Left ventricle myocardium inferior (tissue), 1 donor: ENCODE results near the gene FAM171A1. TPM values are rescaled to one million over a fixed set of nuclear protein-coding genes. Genes with fewer than 3 reads are reported as not detected.
"Not testable (repeated sequence)": the region's sequence is repeated elsewhere in the genome, so short reads cannot be mapped to it uniquely, and the experiment has no call there.

Source experiments
- DNase-seq: peaks from one replicate; pipeline ENCODE4 v3.0.0-alpha.2; 2020
- H3K27ac ChIP-seq: fragments of 200-600 bp; replicated peaks from 2 replicates; pipeline ENCODE4 v1.8.0; 2021
- H3K27me3 ChIP-seq: fragments of 200-600 bp; 2 replicates; pipeline ENCODE4 v1.8.0; 2021; ENCODE audit warnings: low read depth
- H3K36me3 ChIP-seq: fragments of 200-600 bp; 2 replicates; pipeline ENCODE4 v1.8.0; 2021
- H3K4me1 ChIP-seq: fragments of 200-600 bp; 2 replicates; pipeline ENCODE4 v1.8.0; 2021
- H3K4me3 ChIP-seq: fragments of 200-600 bp; 2 replicates; pipeline ENCODE4 v1.8.0; 2021; ENCODE audit warnings: mild to moderate bottlenecking, moderate library complexity
- H3K9me3 ChIP-seq: fragments of 200-600 bp; replicated peaks from 2 replicates; pipeline ENCODE4 v1.8.0; 2021
- intact Hi-C: fragments of 100-400 bp; cut with micrococcal nuclease; formaldehyde crosslinking; loops from one replicate; pipeline ENCODE4 v1.11.0; 2022
- total RNA-seq: library from RNA; stranded (reverse); fragmentation: NEBNext Ultra II Directional; extraction: Animal tissue kit (Norgen Biotek cat#: 25700); gene quantifications from one replicate; pipeline ENCODE4 v1.2.1, GENCODE V29; 2021
- TF ChIP-seq, protein P1 (sequence below): fragments of 200-600 bp; IDR thresholded peaks from 2 replicates; pipeline ENCODE4 v1.8.0; 2021; ENCODE audit warnings: antibody characterized with exemption, mild to moderate bottlenecking, borderline replicate concordance
- donor health status: DM: no; HTN: yes; CAD: no; lungs with severe emphysema.

Gene FAM171A1
- total RNA-seq, 1 donor from 2014 or later, result 8.3 TPM

DNA sequence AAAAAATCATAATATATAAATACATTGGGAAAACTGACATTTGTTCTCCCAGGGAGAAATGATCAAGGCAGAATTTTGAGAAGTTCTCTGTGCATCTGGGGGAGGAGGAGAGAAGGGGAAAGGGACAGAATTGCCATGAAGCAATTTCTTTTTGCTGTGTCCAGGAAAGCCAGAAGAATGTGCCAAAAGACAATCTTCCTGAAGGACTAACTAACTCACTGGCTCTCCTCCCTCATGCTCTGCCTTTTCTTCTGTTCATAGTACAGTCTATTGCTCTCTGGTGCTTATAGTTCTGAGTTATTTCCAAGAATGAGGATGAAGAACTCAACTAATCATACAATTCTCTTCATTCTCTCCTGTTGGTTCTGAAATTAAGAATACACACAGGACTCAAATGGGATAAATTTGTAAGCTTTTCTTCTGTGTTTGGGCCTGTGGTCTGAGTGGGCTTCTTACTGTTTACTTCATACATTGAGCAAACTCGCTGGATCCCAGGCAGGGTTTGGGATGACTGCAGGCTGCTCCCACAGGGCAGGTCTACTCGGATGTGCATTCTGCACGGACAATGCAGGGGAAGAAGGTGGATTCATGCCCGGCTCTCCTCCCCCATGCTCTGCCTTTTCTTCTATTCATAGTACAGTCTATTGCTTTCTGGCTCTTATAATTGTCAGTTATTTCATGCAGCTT is 22.2 kb upstream of the FAM171A1 start:
- H3K36me3 ChIP-seq, result no peaks in the 10 kb centered on the region
- H3K27me3 ChIP-seq, result no peaks in the 10 kb centered on the region
- H3K9me3 ChIP-seq, result no peaks in the 10 kb centered on the region
- TF ChIP-seq, protein P1, sequence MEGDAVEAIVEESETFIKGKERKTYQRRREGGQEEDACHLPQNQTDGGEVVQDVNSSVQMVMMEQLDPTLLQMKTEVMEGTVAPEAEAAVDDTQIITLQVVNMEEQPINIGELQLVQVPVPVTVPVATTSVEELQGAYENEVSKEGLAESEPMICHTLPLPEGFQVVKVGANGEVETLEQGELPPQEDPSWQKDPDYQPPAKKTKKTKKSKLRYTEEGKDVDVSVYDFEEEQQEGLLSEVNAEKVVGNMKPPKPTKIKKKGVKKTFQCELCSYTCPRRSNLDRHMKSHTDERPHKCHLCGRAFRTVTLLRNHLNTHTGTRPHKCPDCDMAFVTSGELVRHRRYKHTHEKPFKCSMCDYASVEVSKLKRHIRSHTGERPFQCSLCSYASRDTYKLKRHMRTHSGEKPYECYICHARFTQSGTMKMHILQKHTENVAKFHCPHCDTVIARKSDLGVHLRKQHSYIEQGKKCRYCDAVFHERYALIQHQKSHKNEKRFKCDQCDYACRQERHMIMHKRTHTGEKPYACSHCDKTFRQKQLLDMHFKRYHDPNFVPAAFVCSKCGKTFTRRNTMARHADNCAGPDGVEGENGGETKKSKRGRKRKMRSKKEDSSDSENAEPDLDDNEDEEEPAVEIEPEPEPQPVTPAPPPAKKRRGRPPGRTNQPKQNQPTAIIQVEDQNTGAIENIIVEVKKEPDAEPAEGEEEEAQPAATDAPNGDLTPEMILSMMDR, result no peak
- DNase-seq, result no peak
- no peak overlapping the region for H3K4me3 ChIP-seq
- intact Hi-C loops, result no loop called here
- H3K4me1 ChIP-seq, result no peaks in the 10 kb centered on the region
- H3K27ac ChIP-seq, result no peak overlapping the region

DNA sequence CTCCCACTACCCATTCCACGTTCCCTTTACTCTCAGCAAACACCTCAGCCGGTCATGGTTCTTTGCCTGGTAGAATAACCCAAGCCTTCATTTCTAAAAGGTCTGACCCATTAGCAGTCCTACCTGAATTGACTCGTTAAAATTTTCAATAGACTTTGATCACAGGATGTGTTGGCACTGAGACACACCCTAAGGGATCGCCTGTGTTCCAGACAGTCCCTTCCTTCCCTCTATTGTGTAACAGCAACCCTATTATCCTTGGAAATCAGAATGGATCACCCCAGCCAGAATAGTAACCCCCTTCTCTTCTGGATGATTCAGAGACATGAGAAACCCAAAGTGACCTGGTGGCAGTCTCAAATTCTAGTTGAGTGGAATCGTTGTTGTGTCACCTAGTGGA is 20.4 kb upstream of the FAM171A1 start:
- Histone ChIP-seq H3K27me3 (no peaks in the 10 kb centered on the region), H3K27ac (no peak overlapping the region), H3K9me3 (no peaks in the 10 kb centered on the region), H3K4me3 (no peak overlapping the region), H3K4me1 (peaks cover 8% of the 10 kb centered on the region), H3K36me3 (no peaks in the 10 kb centered on the region)
- TF ChIP-seq, protein P1, result no peak
- DNase-seq, result no peak
- intact Hi-C loops, result no loop called here

DNA sequence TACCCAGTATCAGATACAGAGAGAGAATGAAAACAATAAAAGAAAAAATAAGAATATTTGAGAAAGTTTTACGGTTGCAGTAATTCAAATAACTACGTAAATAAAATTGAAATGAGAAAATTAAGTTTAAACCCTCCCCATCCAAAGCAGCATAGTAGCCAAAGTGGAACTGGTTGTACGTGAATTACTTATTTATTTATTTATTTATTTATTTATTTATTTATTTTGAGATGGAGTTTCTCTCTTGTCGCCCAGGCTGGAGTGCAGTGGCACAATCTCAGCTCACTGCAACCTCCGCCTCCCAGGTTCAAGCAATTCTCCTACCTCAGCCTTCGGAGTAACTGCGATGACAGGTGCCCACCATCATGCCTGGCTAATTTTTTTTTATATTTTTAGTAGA is 17.1 kb upstream of the FAM171A1 start:
- H3K27me3 ChIP-seq, result peaks cover 12% of the 10 kb centered on the region
- H3K4me1 ChIP-seq, H3K27ac ChIP-seq, H3K9me3 ChIP-seq, DNase-seq, H3K4me3 ChIP-seq, intact Hi-C loops, H3K36me3 ChIP-seq: not testable (repeated sequence)

DNA sequence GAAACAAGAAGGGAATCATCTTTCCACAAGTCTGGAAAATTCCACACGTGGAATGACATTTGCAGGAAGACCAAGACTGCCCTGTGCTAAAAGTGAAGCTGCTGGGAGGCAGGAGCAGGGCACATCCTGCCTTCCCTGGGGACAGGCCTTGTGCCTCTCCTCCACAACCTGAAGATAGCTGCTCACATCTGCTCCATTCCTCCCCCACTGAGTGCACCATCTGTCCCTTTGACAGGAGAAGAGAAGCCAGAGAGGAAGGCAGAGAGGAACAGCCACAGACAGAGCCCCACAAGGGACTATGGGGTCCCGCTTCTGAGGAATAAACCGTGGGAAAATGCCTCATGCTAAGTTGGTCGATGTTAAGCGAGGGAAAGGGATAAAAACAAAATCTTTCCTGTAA is 15.9 kb upstream of the FAM171A1 start:
- Histone ChIP-seq H3K9me3 (no peaks in the 10 kb centered on the region), H3K4me1 (peaks cover 8% of the 10 kb centered on the region), H3K27me3 (peaks cover 18% of the 10 kb centered on the region), H3K4me3 (no peak overlapping the region), H3K36me3 (no peaks in the 10 kb centered on the region), H3K27ac (no peak overlapping the region)
- TF ChIP-seq, protein P1, result no peak
- no peak for DNase-seq
- intact Hi-C loops, result no loop called here

DNA sequence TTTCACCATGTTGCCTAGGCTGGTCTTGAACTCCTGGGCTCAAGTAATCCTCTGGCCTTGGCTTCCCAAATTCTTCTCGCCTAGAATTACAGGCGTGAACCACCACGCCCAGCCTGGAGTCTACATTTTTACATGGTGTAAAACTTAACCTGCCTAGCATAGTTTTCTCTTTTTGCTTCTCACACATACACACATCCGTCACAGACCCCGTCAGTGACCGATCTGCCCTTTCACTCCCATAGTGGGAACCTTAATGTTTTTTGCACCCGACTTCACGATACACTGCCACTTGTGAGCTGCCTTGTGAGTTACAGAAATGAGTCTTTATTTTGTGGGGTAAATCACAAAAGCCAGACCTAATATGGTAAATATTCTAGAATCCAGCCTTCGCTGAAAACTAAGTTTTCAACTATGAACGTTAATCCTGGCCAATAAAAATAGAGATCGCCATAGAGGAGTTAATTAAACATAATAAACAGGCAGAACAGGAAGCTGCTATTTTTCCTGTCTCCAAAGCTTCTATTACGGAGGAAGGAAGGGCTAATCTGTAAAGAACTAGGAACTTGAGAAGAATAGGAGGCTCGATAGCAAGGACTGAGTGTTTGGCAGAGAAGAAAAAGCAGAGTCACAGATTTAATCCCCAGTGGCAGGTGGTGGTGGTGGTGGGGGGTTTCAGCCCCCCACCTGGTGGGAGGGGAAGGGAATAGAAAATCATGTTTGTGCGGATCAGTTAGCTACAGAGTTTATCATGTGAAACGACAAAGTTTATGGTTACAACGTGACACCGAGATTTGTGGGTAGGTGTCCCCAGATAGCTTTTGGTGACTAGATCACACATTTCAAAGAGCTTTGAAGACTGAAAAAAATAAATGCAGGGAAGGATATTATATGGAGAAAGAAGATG is 14.7 kb upstream of the FAM171A1 start:
- H3K4me1 ChIP-seq, result peaks cover 8% of the 10 kb centered on the region
- TF ChIP-seq, protein P1, result no peak
- no peaks in the 10 kb centered on the region for H3K9me3 ChIP-seq
- no peaks in the 10 kb centered on the region for H3K36me3 ChIP-seq
- intact Hi-C loops, result no loop called here
- H3K4me3 ChIP-seq, result peak overlapping the region; percentile 21
- H3K27me3 ChIP-seq, result peaks cover 28% of the 10 kb centered on the region
- peak overlapping the region; percentile 73 for H3K27ac ChIP-seq
- no peak for DNase-seq

DNA sequence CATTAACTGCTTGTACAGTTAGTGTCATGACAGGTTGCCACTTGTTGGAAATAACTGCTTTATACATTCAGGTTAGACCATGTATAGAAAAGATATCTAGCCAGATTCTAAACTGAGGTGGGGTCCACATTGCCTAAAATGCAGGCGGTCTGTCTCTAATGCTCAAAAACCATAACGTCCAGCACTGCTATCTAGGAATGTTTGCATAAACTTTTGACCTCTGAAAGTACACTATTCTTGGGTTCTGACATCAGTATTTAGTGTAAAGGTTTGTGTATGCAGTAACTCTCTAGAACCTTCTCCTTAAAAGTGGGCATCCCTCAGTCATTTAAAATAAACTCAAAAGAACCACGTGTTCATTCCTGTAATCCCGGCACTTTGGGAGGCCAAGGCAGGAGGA is 10.3 kb upstream of the FAM171A1 start:
- Histone ChIP-seq H3K27me3 (peaks cover 33% of the 10 kb centered on the region), H3K27ac (no peak overlapping the region), H3K9me3 (no peaks in the 10 kb centered on the region), H3K36me3 (no peaks in the 10 kb centered on the region), H3K4me3 (no peak overlapping the region), H3K4me1 (no peaks in the 10 kb centered on the region)
- no peak for DNase-seq
- intact Hi-C loops, result no loop called here
- TF ChIP-seq, protein P1, result no peak
